Amygdala (tissue), 56 donors: ENCODE results near the gene SHISA6.
"Not testable (repeated sequence)": the region's sequence is repeated elsewhere in the genome, so short reads cannot be mapped to it uniquely, and the experiment has no call there.

Experiments used
- DNase-seq, 56 donors: peaks; one replicate each; lab custom pipeline; 2025; lab: John Stamatoyannopoulos, UW

Gene SHISA6

GRCh38 chr17:11301874-11302273 lies 60.9 kb downstream of the SHISA6 start:
- DNase-seq, result not testable (repeated sequence)

GRCh38 chr17:11302401-11303186 lies 61.6 kb downstream of the SHISA6 start:
- DNase-seq, result no peak

GRCh38 chr17:11303773-11304394 lies 62.9 kb downstream of the SHISA6 start:
- no peak for DNase-seq

GRCh38 chr17:11304568-11304967 lies 63.6 kb downstream of the SHISA6 start:
- DNase-seq, result no peak

GRCh38 chr17:11305524-11305923 lies 64.5 kb downstream of the SHISA6 start:
- DNase-seq, result no peak

GRCh38 chr17:11308531-11308930 lies 67.5 kb downstream of the SHISA6 start:
- DNase-seq, result no peak

GRCh38 chr17:11309033-11309432 lies 68.0 kb downstream of the SHISA6 start:
- DNase-seq, result no peak

GRCh38 chr17:11309850-11310249 lies 68.8 kb downstream of the SHISA6 start:
- DNase-seq, result no peak

GRCh38 chr17:11316451-11316850 lies 75.4 kb downstream of the SHISA6 start:
- DNase-seq, result not testable (repeated sequence)

- DNase-seq, result no peak
These were observed 77.2 kb downstream of the SHISA6 start for GRCh38 chr17:11318207-11318606.

GRCh38 chr17:11319894-11320293 lies 78.9 kb downstream of the SHISA6 start:
- DNase-seq, result no peak

- no peak for DNase-seq
These were observed 83.0 kb downstream of the SHISA6 start for GRCh38 chr17:11324021-11324420.

- no peak for DNase-seq
These were observed 83.9 kb downstream of the SHISA6 start for GRCh38 chr17:11324846-11325420.

GRCh38 chr17:11326492-11326891 lies 85.5 kb downstream of the SHISA6 start:
- DNase-seq, result no peak

GRCh38 chr17:11328770-11329169 lies 87.8 kb downstream of the SHISA6 start:
- DNase-seq, result no peak

- DNase-seq, result no peak
These were observed 89.0 kb downstream of the SHISA6 start for GRCh38 chr17:11330006-11330405.

GRCh38 chr17:11330826-11331225 lies 89.8 kb downstream of the SHISA6 start:
- DNase-seq, result no peak

GRCh38 chr17:11331547-11332513 lies 90.8 kb downstream of the SHISA6 start:
- DNase-seq, result peak in 2 of 56 donors; percentile 26 to 55

GRCh38 chr17:11332706-11333105 lies 91.7 kb downstream of the SHISA6 start:
- DNase-seq, result peak in 22 of 56 donors; percentile 6 to 66 (median 30)

- no peak for DNase-seq
These were observed 93.5 kb downstream of the SHISA6 start for GRCh38 chr17:11334493-11334892.

GRCh38 chr17:11336290-11336689 lies 95.3 kb downstream of the SHISA6 start:
- DNase-seq, result no peak
